Fibroblast of mammary gland (primary cell): Measurements from ENCODE around the gene CUBN.

ENCODE experiments used
- DNase-seq: peaks from one replicate; pipeline ENCODE4 v3.0.0-alpha.2; 2010; ENCODE audit warnings: low read depth
- H3K4me3 ChIP-seq: 2 replicates; pipeline ENCODE4 v1.5.1; 2011; ENCODE audit warnings: low read depth, mild to moderate bottlenecking, low read length, moderate library complexity; ENCODE audit not compliant: control insufficient read depth
- CTCF ChIP-seq: conservative IDR thresholded peaks from 2 replicates; pipeline ENCODE4 v1.5.1; 2011; ENCODE audit warnings: low read depth, low read length, inconsistent platforms; ENCODE audit not compliant: control insufficient read depth, insufficient read depth

The CUBN gene

GRCh38 chr10:17066807-17067206 lies 62.8 kb downstream of the CUBN start:
- H3K4me3 ChIP-seq, result no peak overlapping the region
- DNase-seq, result no peak
- no peak for TF ChIP-seq CTCF

- DNase-seq, result no peak
- TF ChIP-seq CTCF, result no peak
- H3K4me3 ChIP-seq, result no peak overlapping the region
Observed at GRCh38 chr10:17066000-17066399, 63.6 kb downstream of the CUBN start.

GRCh38 chr10:17065273-17065672 lies 64.3 kb downstream of the CUBN start:
- no peak overlapping the region for H3K4me3 ChIP-seq
- DNase-seq, result no peak
- TF ChIP-seq CTCF, result no peak

- TF ChIP-seq CTCF, result no peak
- DNase-seq, result peak; percentile 41
- H3K4me3 ChIP-seq, result no peak overlapping the region
Observed at GRCh38 chr10:17064435-17064834, 65.2 kb downstream of the CUBN start.

- peak; percentile 91 for DNase-seq
- no peak overlapping the region for H3K4me3 ChIP-seq
Observed at GRCh38 chr10:17062955-17063484, 66.6 kb downstream of the CUBN start.

GRCh38 chr10:17062493-17062892 lies 67.1 kb downstream of the CUBN start:
- TF ChIP-seq CTCF, result no peak
- peak; percentile 91 for DNase-seq
- H3K4me3 ChIP-seq, result no peak overlapping the region

More at GRCh38 chr10:17062955-17063484, 66.6 kb downstream of the CUBN start:
- TF ChIP-seq CTCF, result no peak

- no peak for TF ChIP-seq CTCF
- H3K4me3 ChIP-seq, result no peak overlapping the region
- DNase-seq, result peak; percentile 94
Observed at GRCh38 chr10:17062009-17062408, 67.6 kb downstream of the CUBN start.
